Measurements from ENCODE around the gene USP3. TPM values are rescaled to one million over a fixed set of nuclear protein-coding genes. Genes with fewer than 3 reads are reported as not detected.

USP3 gene
- total and polyA plus RNA-seq, 2 donors (not counting 1 experiment from before 2014, with no cell fraction given): 21.3 to 55.5 TPM

- no peaks in the 10 kb centered on the region for H3K36me3 ChIP-seq (ENCODE audit: control insufficient read depth, insufficient read depth, low read length)
- TF ChIP-seq EZH2 (IDR thresholded peaks at IDR 0.05; ENCODE audit: low read length, missing control alignments): no peak
- TF ChIP-seq, protein P1, sequence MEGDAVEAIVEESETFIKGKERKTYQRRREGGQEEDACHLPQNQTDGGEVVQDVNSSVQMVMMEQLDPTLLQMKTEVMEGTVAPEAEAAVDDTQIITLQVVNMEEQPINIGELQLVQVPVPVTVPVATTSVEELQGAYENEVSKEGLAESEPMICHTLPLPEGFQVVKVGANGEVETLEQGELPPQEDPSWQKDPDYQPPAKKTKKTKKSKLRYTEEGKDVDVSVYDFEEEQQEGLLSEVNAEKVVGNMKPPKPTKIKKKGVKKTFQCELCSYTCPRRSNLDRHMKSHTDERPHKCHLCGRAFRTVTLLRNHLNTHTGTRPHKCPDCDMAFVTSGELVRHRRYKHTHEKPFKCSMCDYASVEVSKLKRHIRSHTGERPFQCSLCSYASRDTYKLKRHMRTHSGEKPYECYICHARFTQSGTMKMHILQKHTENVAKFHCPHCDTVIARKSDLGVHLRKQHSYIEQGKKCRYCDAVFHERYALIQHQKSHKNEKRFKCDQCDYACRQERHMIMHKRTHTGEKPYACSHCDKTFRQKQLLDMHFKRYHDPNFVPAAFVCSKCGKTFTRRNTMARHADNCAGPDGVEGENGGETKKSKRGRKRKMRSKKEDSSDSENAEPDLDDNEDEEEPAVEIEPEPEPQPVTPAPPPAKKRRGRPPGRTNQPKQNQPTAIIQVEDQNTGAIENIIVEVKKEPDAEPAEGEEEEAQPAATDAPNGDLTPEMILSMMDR (conservative IDR thresholded peaks at IDR 0.05 in 1 of 2, IDR thresholded peaks at IDR 0.05 in 1 of 2; ENCODE audit: low read depth in 1 of 2, low read length in 2 of 2): no peak
- peak overlapping the region; percentile 77 for H3K9ac ChIP-seq (ENCODE audit: insufficient read depth, low read length)
Measured at GRCh38 chr15:63601026-63601703, 96.8 kb downstream of the USP3 start.

GRCh38 chr15:63601704-63602185 is 97.4 kb downstream of the USP3 start:
- no peak for DNase-seq (ENCODE audit: low read depth in 2 of 2)
- Histone ChIP-seq H3K9ac (ENCODE audit: insufficient read depth, low read length) (peak overlapping the region; percentile 77), H3K27me3 (ENCODE audit: control insufficient read depth, insufficient read depth, low read length) (no peaks in the 10 kb centered on the region), H3K4me1 (ENCODE audit: control insufficient read depth, extremely low read depth, insufficient read depth, low read length) (peaks cover 15% of the 10 kb centered on the region), H4K20me1 (ENCODE audit: control insufficient read depth, extremely low read depth, insufficient read depth, low read length) (no peaks in the 10 kb centered on the region), H3K4me3 (replicated peaks in 1 of 4; ENCODE audit: control extremely low read depth in 1 of 4, insufficient read depth in 1 of 4, low read depth in 3 of 4, low read length in 4 of 4) (peak overlapping the region; percentile 72 to 79 (median 73)), H2AFZ (ENCODE audit: low read length) (peak overlapping the region; percentile 89), H3K9me3 (ENCODE audit: control insufficient read depth, insufficient read depth, low read depth, low read length) (no peaks in the 10 kb centered on the region), H3K4me2 (ENCODE audit: extremely low read depth, insufficient read depth, low read length) (peak overlapping the region; percentile 96), H3K36me3 (ENCODE audit: control insufficient read depth, insufficient read depth, low read length) (no peaks in the 10 kb centered on the region), H3K79me2 (ENCODE audit: control insufficient read depth, insufficient read depth, low read length) (no peaks in the 10 kb centered on the region), H3K27ac (ENCODE audit: insufficient read depth, low read length) (no peak overlapping the region)
- TF ChIP-seq, protein P1 (conservative IDR thresholded peaks at IDR 0.05 in 1 of 2, IDR thresholded peaks at IDR 0.05 in 1 of 2; ENCODE audit: low read depth in 1 of 2, low read length in 2 of 2): no peak
- TF ChIP-seq EZH2 (IDR thresholded peaks at IDR 0.05; ENCODE audit: low read length, missing control alignments): no peak

More at GRCh38 chr15:63601026-63601703, 96.8 kb downstream of the USP3 start:
- Histone ChIP-seq H3K4me1 (ENCODE audit: control insufficient read depth, extremely low read depth, insufficient read depth, low read length) (peaks cover 17% of the 10 kb centered on the region), H3K9me3 (ENCODE audit: control insufficient read depth, insufficient read depth, low read depth, low read length) (no peaks in the 10 kb centered on the region), H3K4me2 (ENCODE audit: extremely low read depth, insufficient read depth, low read length) (peak overlapping the region; percentile 96), H3K4me3 (replicated peaks in 1 of 4; ENCODE audit: control extremely low read depth in 1 of 4, insufficient read depth in 1 of 4, low read depth in 3 of 4, low read length in 4 of 4) (peak overlapping the region; percentile 72 to 79 (median 73)), H3K27ac (ENCODE audit: insufficient read depth, low read length) (peak overlapping the region; percentile 64), H4K20me1 (ENCODE audit: control insufficient read depth, extremely low read depth, insufficient read depth, low read length) (no peaks in the 10 kb centered on the region), H3K79me2 (ENCODE audit: control insufficient read depth, insufficient read depth, low read length) (no peaks in the 10 kb centered on the region), H2AFZ (ENCODE audit: low read length) (peak overlapping the region; percentile 89), H3K27me3 (ENCODE audit: control insufficient read depth, insufficient read depth, low read length) (no peaks in the 10 kb centered on the region)
- DNase-seq (ENCODE audit: low read depth in 2 of 2): peak in 1 of 2 donors; percentile 57

- Histone ChIP-seq H2AFZ (ENCODE audit: low read length) (no peak overlapping the region), H3K36me3 (ENCODE audit: control insufficient read depth, insufficient read depth, low read length) (no peaks in the 10 kb centered on the region), H4K20me1 (ENCODE audit: control insufficient read depth, extremely low read depth, insufficient read depth, low read length) (no peaks in the 10 kb centered on the region), H3K4me1 (ENCODE audit: control insufficient read depth, extremely low read depth, insufficient read depth, low read length) (peaks cover 9% of the 10 kb centered on the region), H3K4me3 (replicated peaks in 1 of 4; ENCODE audit: control extremely low read depth in 1 of 4, insufficient read depth in 1 of 4, low read depth in 3 of 4, low read length in 4 of 4) (no peak overlapping the region), H3K9ac (ENCODE audit: insufficient read depth, low read length) (no peak overlapping the region), H3K27me3 (ENCODE audit: control insufficient read depth, insufficient read depth, low read length) (no peaks in the 10 kb centered on the region), H3K4me2 (ENCODE audit: extremely low read depth, insufficient read depth, low read length) (no peak overlapping the region), H3K9me3 (ENCODE audit: control insufficient read depth, insufficient read depth, low read depth, low read length) (no peaks in the 10 kb centered on the region), H3K79me2 (ENCODE audit: control insufficient read depth, insufficient read depth, low read length) (no peaks in the 10 kb centered on the region), H3K27ac (ENCODE audit: insufficient read depth, low read length) (no peak overlapping the region)
- DNase-seq (ENCODE audit: low read depth in 2 of 2): no peak
- TF ChIP-seq, protein P1 (conservative IDR thresholded peaks at IDR 0.05 in 1 of 2, IDR thresholded peaks at IDR 0.05 in 1 of 2; ENCODE audit: low read depth in 1 of 2, low read length in 2 of 2): no peak
- TF ChIP-seq EZH2 (IDR thresholded peaks at IDR 0.05; ENCODE audit: low read length, missing control alignments): no peak
Measured at GRCh38 chr15:63602595-63602994, 98.2 kb downstream of the USP3 start.
